ENCODE measurements around the gene CRADD.
"Not testable (repeated sequence)": the region's sequence is repeated elsewhere in the genome, so short reads cannot be mapped to it uniquely, and the experiment has no call there.

The CRADD gene

GRCh38 chr12:93746572-93747168 lies 69.5 kb downstream of the CRADD start:
- intact Hi-C loops (cut with DNase I), result loop anchor here (10.0 kb wide), 1 partner anchor 358 kb away; no protein-coding TSS in a partner anchor
- no peak for DNase-seq

DNA sequence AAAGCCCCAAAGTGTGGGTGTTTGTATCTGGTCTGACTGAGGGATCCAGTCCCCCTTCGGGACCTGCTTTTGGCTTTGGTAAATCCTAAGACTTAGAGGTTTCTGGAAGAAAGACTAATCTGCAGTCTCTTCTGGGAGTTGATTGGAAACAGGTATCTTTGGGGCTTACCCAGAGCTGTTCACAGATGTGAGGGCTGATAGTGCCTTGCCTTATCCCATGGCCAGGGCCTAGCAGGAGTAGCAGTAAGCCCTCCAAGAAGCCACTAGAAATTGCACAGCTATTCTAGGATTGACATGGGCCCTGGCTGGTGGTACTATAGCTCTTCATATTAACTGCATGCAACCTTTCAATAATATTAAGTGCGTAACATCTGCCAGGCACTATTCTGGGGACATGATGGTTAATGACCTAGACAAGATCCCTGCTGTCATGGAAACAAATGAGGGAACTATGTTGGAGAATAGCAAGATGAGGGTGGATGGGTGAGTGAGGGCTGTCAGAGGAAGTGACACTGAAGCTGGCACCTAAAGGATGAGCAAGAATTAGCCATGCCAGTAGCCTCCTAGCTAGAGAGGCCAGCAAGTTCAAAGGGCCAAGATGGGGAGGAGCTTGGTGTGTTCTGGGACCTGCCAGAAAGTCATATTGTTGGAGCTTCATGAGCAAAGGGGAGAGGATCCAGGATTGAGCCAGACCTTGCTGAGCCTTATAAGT lies 71.7 kb downstream of the CRADD start:
- no peak for DNase-seq
- intact Hi-C loops (cut with DNase I), result loop anchor here (10.0 kb wide), 1 partner anchor 356 kb away; no protein-coding TSS in a partner anchor

GRCh38 chr12:93749515-93749914 lies 72.3 kb downstream of the CRADD start:
- intact Hi-C loops (cut with DNase I), result loop anchor here (10.0 kb wide), 1 partner anchor 355 kb away; no protein-coding TSS in a partner anchor
- no peak for DNase-seq

DNA sequence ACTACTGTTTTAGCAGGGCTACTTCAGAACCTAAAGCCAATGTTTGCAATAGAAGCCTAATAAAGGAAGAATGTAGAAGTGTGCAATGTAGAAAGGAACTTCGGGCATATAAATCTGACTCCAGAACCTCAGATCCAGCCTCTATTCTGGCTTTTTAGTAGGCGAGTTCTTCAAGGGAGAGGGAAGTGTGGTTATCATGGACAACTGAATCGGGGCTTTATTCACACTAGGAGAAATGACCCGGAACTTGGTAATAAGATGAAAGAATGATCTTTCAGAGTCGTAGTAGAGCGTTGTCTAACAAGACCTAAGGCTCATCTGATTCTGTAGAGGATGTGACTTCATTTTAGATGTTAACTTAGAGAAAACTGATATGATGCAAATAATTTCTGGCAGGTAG lies 72.9 kb downstream of the CRADD start:
- intact Hi-C loops (cut with DNase I), result no loop called here
- DNase-seq, result no peak

DNA sequence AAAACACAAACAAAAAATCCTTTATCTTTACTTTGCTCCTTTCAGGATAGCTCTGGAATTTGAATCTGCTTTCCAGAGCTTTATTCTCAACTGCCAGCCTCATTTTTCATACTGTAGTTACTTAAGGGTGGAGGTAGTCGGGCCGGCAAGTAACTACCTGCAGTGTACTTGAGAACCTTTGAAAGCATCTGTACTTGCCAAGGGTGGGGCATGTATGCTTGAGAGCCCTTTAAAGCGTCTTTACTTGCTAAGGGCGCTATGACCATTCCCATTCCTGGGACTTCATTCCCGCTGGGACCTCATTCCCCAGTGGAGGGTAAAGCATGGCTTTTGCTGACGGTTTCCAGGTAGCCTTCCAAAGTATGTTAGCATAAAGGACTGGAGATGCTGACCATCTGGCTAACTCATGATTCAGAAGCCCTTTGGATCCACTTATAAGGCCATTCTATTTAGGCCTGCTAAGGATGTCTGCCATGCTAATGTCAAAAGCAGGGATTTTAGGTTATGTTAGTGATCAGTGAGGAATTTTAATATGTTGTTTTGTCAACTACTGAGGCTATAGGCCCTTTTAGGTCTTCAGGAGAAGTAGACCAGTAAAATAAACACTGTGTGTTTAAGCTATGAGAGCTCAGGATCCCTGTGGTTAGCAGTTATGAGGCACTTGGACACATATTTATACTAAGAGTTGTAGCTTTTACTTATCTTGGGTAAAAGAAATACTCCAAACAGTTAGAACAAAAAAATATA lies 74.9 kb downstream of the CRADD start:
- DNase-seq, result no peak
- intact Hi-C loops (cut with DNase I), result no loop called here

DNA sequence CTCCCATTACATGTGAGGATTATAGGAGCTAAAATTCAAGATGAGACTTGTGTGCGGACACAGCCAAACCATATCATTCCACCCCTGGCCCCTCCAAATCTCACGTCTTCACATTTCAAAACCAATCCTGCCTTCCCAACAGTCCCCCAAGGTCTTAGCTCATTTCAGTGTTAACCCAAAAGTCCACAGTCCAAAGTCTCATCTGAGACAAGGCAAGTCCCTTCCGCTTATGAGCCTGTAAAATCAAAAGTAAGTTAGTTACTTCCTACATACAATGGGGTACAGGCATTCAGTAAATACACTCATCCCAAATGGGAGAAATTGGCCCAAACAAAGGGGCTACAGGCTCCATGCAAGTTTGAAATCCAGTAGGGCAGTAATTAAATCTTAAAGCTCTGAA lies 76.1 kb downstream of the CRADD start:
- no peak for DNase-seq
- intact Hi-C loops (cut with DNase I), result no loop called here

- intact Hi-C loops (cut with DNase I), result no loop called here
These were observed 76.8 kb downstream of the CRADD start for GRCh38 chr12:93753838-93754429.

GRCh38 chr12:93754859-93755258 lies 77.7 kb downstream of the CRADD start:
- intact Hi-C loops (cut with DNase I); DNase-seq: not testable (repeated sequence)

More at GRCh38 chr12:93753838-93754429, 76.8 kb downstream of the CRADD start:
- DNase-seq, result no peak

DNA sequence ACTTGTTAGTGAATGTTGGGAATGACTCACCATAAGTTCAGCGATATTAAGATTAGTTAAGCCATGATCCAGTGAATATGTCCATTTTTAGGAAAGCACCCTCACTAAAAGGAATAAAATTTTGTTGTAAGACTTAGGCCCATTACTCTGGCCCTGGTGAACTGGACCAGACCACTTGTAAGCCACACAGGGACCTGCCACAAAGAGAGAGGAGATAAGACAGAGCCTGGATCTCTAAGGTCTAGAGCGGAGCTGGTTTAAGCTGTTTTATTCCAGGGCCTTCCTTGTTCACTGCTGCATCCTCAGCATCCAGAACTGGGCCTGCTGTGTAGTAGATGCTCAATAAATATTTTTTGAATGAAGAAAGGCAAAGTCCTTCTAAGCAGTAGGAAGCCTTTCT lies 79.1 kb downstream of the CRADD start:
- intact Hi-C loops (cut with DNase I), result no loop called here
- no peak for DNase-seq

GRCh38 chr12:93757792-93758694 lies 80.9 kb downstream of the CRADD start:
- intact Hi-C loops (cut with DNase I), result no loop called here
- no peak for DNase-seq

- DNase-seq, result no peak
- intact Hi-C loops (cut with DNase I), result no loop called here
These were observed 81.7 kb downstream of the CRADD start for GRCh38 chr12:93758801-93759373.

DNA sequence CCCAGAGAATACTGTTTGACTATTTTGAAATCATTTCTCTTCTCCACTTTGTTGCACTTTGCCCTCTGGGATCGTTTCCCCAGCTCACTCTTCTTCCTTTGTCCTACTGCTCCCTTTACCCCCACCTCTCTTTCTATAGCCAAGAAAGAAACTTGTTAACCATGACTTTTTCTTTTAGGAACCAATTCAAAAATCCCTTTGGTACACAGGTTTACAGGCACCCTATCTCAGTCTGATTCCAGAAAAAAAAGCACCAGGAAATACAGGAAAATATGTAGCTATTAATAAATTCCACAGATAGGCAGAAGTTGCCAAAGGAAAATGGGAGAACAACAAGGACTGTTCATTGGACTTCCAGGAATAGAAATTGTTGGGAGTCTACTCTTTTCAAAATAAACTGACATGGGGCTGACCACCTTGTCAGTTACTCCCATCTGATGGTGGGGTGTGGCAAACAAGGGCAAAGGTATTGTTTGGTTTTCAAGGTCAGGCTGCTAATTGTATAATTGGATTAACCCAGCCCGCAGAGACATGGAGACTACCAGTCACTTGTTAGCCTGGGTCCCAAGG lies 82.4 kb downstream of the CRADD start:
- DNase-seq, result no peak
- intact Hi-C loops (cut with DNase I), result no loop called here

DNA sequence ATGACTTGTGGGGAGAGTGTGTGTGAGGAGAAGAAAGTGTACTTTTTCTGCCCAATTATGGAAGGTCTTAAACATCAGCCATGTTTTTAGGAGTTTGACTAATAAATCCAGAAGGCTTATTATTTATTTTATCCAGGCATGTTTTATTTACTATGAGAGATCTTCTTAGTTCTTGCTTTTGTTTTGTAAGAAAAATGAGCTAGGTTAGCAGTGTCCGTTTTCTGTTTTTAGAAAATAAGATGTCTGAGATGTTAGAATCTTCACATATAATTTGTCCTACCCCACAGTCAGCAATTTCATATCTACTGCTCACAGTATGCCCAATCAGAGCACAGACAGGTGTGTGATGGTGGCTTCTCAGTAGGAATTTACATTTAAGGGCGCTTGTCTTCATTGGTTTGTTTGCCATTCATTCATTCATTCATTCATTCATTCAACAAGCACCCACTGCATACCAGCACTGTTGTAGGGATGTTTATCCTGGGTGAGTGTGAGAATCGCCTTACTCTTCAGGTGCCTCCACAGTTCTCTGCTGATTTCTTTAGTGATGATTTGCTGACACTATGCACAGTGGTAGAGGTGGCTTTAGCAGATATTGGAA lies 83.2 kb downstream of the CRADD start:
- intact Hi-C loops (cut with DNase I), result no loop called here
- no peak for DNase-seq

- DNase-seq, result no peak
- intact Hi-C loops (cut with DNase I), result no loop called here
These were observed 85.0 kb downstream of the CRADD start for GRCh38 chr12:93762059-93762719.

DNA sequence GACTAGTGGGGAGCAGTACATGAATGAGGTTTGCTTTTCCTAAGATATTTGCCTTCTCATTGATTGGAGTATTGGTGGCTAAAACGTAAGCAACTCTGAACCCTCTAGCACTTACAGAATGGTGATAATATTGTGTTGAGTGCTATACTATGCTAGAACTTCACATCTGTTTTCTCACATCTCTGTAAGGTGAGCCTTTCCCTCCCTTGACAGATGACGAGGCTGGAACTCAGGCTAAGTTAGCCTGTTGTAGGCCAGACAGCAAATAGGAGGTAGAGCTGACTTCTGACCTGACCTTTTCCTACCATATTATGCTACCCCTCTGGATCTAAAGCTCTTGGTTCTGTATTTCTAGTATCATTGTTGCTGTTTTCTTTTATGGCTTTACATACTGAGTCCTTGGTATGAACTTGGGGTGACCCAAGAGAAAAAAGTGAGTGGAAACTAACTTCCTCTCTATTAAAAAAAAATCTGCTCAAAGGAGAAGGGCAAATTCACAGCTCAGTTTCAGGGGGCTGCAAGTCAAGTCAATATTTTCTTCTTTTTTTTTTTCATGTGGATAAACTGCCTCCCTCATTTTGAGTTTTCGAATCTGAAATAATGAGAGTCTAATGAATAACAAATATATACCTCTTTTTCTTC lies 85.9 kb downstream of the CRADD start:
- no peak for DNase-seq
- intact Hi-C loops (cut with DNase I), result no loop called here

DNA sequence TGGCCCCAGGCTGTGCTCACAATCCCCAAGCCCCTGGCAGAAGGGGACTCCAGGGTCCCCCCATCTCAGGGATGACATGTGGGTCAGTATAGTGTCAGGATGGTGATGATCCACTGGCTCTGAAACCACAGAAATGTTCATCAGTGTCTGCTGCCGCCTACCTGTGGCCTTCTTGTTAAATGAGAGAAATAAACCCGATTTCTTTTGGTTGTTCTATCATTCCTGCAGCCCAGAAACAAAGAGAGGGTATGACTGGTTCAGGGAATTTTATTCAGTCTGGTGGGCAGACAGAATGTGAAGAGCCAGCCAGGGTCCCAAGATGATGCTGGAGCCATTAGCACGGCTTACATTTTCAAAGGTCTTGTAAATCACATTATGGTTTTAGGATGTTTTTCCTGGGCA lies 86.6 kb downstream of the CRADD start:
- intact Hi-C loops (cut with DNase I), result no loop called here
- DNase-seq, result no peak

- intact Hi-C loops (cut with DNase I), result no loop called here
- DNase-seq, result no peak
These were observed 89.2 kb downstream of the CRADD start for GRCh38 chr12:93766371-93766770.
